Sigmoid colon (tissue), 7 donors: Measurements from ENCODE around the gene BRIP1. TPM values are rescaled to one million over a fixed set of nuclear protein-coding genes. Genes with fewer than 3 reads are reported as not detected.

Experiments
- DNase-seq: peaks from one replicate; pipeline ENCODE4 v3.0.0-alpha.2; 2019
- H3K27ac ChIP-seq, 4 donors: fragments of 200-600 bp; sonication (generic); one replicate each; pipeline ENCODE4 v1.5.1; 2016 to 2019; ENCODE audit warnings: mild to moderate bottlenecking in 1 of 4
- H3K27me3 ChIP-seq, 3 donors: fragments of 200-600 bp; sonication (generic); one replicate each; pipeline ENCODE4 v1.5.1; 2019; ENCODE audit warnings: mild to moderate bottlenecking in 1 of 3
- H3K36me3 ChIP-seq, 4 donors: fragments of 200-600 bp; sonication (generic); one replicate each; pipeline ENCODE4 v1.5.1; 2016 to 2019
- H3K4me1 ChIP-seq, 4 donors: fragments of 200-600 bp; sonication (generic); one replicate each; pipeline ENCODE4 v1.5.1; 2017 to 2019
- H3K4me3 ChIP-seq, 4 donors: fragments of 200-600 bp; sonication (generic); one replicate each; pipeline ENCODE4 v1.5.1; 2017 to 2019; ENCODE audit warnings: mild to moderate bottlenecking in 2 of 4, moderate library complexity in 1 of 4
- H3K9me3 ChIP-seq, 4 donors: fragments of 200-600 bp in 3 of 4; sonication (generic) in 3 of 4; one replicate each; pipeline versions ENCODE4 v1.5.1 to v1.6.1; 2013 to 2019
- CTCF ChIP-seq, 4 experiments: fragments of 450-650 bp in 3 of 4; fragments of 200-600 bp in 1 of 4; IDR thresholded peaks; one replicate each; pipeline ENCODE4 v1.5.1; 2016 to 2019; ENCODE audit warnings: antibody characterized with exemption in 4 of 4, mild to moderate bottlenecking in 3 of 4, moderate library complexity in 2 of 4
- EP300 ChIP-seq, 4 donors: sonication (generic); formaldehyde crosslinking; IDR thresholded peaks; one replicate each; pipeline ENCODE4 v1.6.1; 2017; ENCODE audit warnings: antibody characterized with exemption in 4 of 4
- POLR2A ChIP-seq, 2 donors: fragments of 450-650 bp; IDR thresholded peaks; one replicate each; pipeline ENCODE4 v1.6.1; 2016; ENCODE audit warnings: antibody characterized with exemption in 2 of 2, mild to moderate bottlenecking in 2 of 2, moderate library complexity in 2 of 2
- POLR2AphosphoS5 ChIP-seq, 4 donors: sonication (generic); formaldehyde crosslinking; IDR thresholded peaks; one replicate each; pipeline ENCODE4 v1.6.1; 2017; ENCODE audit warnings: antibody characterized with exemption in 4 of 4
- WGBS, 2 donors: extraction: QIAGEN DNeasy Blood & Tissue Kit; methylation state at CpG; one replicate each; pipeline ENCODE4 v1.1.7; 2013; 5-methylcytosine and 5-hydroxymethylcytosine counted together
- intact Hi-C: fragments of 100-400 bp; cut with DNase I; formaldehyde crosslinking; loops from one replicate; pipeline ENCODE4 v1.15.1; 2023
- polyA plus RNA-seq, 3 donors: library from polyadenylated mRNA; stranded (reverse); fragments of 200-250 nt; gene quantifications; one replicate each; pipeline ENCODE4 v1.2.3, GENCODE V29; 2013
- total RNA-seq, 4 donors: library from RNA; depleted of rRNA; stranded (reverse); fragments of >200 nt; gene quantifications; one replicate each; pipeline ENCODE4 v1.1.0, GENCODE V29; 2016
- donor health status: healthy with polysubstance abuse.
- donor health status: Bipolar disorder and iron deficiency.
- donor health status: healthy.

The BRIP1 gene
- total and polyA plus RNA-seq, 7 donors = under 0.01 to 1.5 (median 0.41) TPM; not detected in 1

DNA sequence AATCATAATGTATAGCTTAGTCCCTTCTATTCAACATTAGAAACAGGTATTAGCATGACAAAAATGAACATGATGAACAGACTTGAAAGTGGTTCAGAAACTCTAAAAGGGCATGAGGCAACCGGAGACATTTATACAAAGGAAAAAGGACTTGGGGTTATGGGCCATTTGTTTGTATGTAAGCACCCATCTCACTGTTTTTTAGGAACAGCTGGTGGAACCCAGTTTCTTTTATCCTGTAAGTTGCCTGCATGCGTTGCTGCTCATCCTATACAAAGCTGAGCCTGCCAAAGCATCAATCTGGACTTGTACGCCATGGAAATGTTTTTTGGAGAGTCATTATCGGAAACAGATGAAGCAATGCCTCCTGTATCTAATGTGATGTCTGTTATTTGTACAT is 200.0 kb downstream of the BRIP1 start:
- Histone ChIP-seq H3K4me1 (no peaks in the 10 kb centered on the region), H3K27ac (no peak overlapping the region), H3K27me3 (no peaks in the 10 kb centered on the region), H3K9me3 (no peaks in the 10 kb centered on the region), H3K4me3 (no peak overlapping the region), H3K36me3 (no peaks in the 10 kb centered on the region)
- intact Hi-C loops = no loop called here
- WGBS, 2 donors = 76 to 83% methylated on average over 4 of the region's 4 CpGs
- DNase-seq = no peak
- TF ChIP-seq EP300 (IDR thresholded peaks at IDR 0.05) (no peak), CTCF (IDR thresholded peaks at IDR 0.05) (no peak), POLR2AphosphoS5 (IDR thresholded peaks at IDR 0.05) (no peak), POLR2A (IDR thresholded peaks at IDR 0.05) (no peak)

GRCh38 chr17:61662741-61663140 is 200.6 kb downstream of the BRIP1 start:
- no peaks in the 10 kb centered on the region for H3K36me3 ChIP-seq
- no peaks in the 10 kb centered on the region for H3K9me3 ChIP-seq
- H3K27me3 ChIP-seq = no peaks in the 10 kb centered on the region
- H3K4me1 ChIP-seq = no peaks in the 10 kb centered on the region
- TF ChIP-seq EP300 (IDR thresholded peaks at IDR 0.05) (no peak), POLR2A (IDR thresholded peaks at IDR 0.05) (no peak), CTCF (IDR thresholded peaks at IDR 0.05) (no peak), POLR2AphosphoS5 (IDR thresholded peaks at IDR 0.05) (no peak)
- intact Hi-C loops = no loop called here
- WGBS, 2 donors = 87 to 90% methylated on average over 2 of the region's 2 CpGs
- DNase-seq = no peak
- no peak overlapping the region for H3K27ac ChIP-seq
- no peak overlapping the region for H3K4me3 ChIP-seq

DNA sequence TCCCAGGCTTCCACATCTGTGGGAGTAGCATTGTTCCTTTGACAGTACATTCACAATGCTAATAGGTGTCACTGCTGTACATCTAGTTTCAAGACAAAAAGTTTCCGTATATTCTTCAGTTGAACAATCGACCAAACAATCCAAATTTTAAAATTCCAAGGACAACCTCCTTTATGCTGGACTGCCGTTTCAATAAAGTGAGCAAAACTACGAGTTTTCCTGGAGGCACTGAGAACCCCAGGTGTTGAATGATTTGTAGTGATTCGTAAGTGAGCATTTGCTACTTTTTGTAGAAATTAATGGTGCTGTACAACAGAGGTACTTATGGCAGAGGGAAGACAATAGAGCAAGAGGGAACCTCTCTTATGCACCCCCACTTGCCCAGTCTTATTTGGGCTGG is 201.1 kb downstream of the BRIP1 start:
- H3K27ac ChIP-seq = no peak overlapping the region
- no peak for DNase-seq
- no peaks in the 10 kb centered on the region for H3K9me3 ChIP-seq
- H3K36me3 ChIP-seq = no peaks in the 10 kb centered on the region
- TF ChIP-seq EP300 (IDR thresholded peaks at IDR 0.05) (no peak), POLR2AphosphoS5 (IDR thresholded peaks at IDR 0.05) (no peak), CTCF (IDR thresholded peaks at IDR 0.05) (no peak), POLR2A (IDR thresholded peaks at IDR 0.05) (no peak)
- H3K27me3 ChIP-seq = no peaks in the 10 kb centered on the region
- intact Hi-C loops = no loop called here
- no peaks in the 10 kb centered on the region for H3K4me1 ChIP-seq
- WGBS, 2 donors = 83 to 89% methylated on average over 5 of the region's 5 CpGs
- H3K4me3 ChIP-seq = no peak overlapping the region

DNA sequence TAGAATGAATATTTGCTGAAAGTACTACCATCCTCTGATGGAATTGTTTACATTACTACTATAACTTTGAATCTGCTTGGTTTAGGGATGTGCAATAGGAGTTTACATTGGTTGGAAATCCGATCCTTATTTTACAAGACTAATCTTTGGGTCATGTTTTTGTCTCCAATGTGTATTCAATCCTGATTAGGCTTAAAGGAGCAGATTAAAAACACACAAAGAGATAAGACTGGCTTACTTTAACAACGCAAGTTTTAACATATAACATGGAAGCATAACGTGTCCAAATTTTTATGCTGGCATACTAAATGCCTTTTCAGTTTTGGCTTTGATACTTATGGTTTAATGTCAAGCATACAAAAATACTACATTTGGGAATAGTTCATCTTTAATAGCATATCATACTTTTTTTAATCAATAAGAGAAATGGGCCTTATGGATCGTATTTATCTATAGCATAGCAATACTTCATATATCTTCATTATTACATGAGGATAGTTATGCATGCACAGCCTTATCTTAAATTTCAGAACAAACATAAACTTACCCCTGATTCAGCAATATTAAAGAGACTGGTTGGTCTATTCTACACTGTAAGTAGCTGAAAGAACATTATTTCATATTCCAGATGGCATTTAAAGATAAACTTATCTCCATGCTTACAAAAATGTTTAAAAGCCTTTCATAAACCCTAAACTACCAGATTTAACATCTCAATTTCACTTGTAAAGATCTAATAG is 202.4 kb downstream of the BRIP1 start:
- WGBS, 2 donors = 74 to 80% methylated on average over 4 of the region's 4 CpGs
- Histone ChIP-seq H3K36me3 (no peaks in the 10 kb centered on the region), H3K9me3 (no peaks in the 10 kb centered on the region), H3K4me1 (no peaks in the 10 kb centered on the region), H3K4me3 (no peak overlapping the region), H3K27ac (no peak overlapping the region), H3K27me3 (no peaks in the 10 kb centered on the region)
- no peak for TF ChIP-seq POLR2A (IDR thresholded peaks at IDR 0.05)
- TF ChIP-seq EP300 (IDR thresholded peaks at IDR 0.05) = no peak
- no peak for TF ChIP-seq CTCF (IDR thresholded peaks at IDR 0.05)
- TF ChIP-seq POLR2AphosphoS5 (IDR thresholded peaks at IDR 0.05) = no peak
- no peak for DNase-seq
- intact Hi-C loops = no loop called here

- H3K27ac ChIP-seq = no peak overlapping the region
- no peak for DNase-seq
- H3K4me1 ChIP-seq = no peaks in the 10 kb centered on the region
- no peaks in the 10 kb centered on the region for H3K36me3 ChIP-seq
- H3K9me3 ChIP-seq = no peaks in the 10 kb centered on the region
- no peaks in the 10 kb centered on the region for H3K27me3 ChIP-seq
- no peak for TF ChIP-seq EP300 (IDR thresholded peaks at IDR 0.05)
- TF ChIP-seq CTCF (IDR thresholded peaks at IDR 0.05) = no peak
- no peak for TF ChIP-seq POLR2A (IDR thresholded peaks at IDR 0.05)
- no peak for TF ChIP-seq POLR2AphosphoS5 (IDR thresholded peaks at IDR 0.05)
- WGBS, 2 donors = 84 to 92% methylated on average over 2 of the region's 2 CpGs
- H3K4me3 ChIP-seq = no peak overlapping the region
- intact Hi-C loops = no loop called here
Observed at GRCh38 chr17:61659437-61659836, 203.9 kb downstream of the BRIP1 start.
